ENCODE data around the gene PHYKPL.
"Not testable (repeated sequence)": the region's sequence is repeated elsewhere in the genome, so short reads cannot be mapped to it uniquely, and the experiment has no call there.

The PHYKPL gene

DNA sequence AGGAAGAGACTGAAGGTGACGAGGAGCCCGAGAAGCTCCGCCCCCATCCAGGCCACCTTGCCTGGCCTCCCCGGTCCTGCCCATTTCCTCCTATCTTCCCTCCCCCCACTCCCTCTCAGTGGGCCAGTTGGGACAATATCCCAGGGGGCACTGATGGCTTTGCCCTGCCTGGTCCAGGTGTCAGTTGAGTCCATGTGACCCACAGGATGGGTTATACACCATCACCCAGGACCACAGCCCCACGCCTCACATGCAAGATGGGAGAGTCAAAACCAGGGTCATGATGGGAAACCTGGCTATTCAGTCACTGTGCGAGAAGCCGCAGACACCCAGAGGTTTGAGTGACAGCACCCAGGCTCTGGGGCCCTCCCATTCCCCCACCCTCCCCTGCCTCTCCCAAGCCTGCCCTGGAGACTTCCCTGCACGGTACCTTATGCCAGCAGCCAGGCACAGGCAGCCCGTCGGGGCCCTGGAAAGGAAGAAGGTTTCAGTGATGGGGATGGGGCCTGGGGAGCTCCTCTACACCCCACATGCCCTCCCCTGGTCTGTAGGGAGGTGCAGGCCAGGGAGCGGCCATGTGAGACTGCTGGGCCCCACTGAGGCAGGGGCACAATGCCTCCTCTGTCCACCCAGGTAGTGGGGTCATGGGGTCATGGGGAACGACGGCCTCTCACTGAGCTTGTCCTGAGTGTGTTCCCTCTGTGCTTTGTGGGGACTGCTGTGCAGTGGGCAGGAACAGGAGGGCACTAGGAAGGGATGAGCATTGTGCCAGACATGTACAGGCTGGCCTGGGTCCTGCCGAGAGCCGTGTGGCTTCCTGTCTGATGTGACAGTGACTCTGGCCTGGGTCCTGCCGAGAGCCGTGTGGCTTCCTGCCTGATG is 6.3 kb upstream of the PHYKPL start:
- DNase-seq = no peak

DNA sequence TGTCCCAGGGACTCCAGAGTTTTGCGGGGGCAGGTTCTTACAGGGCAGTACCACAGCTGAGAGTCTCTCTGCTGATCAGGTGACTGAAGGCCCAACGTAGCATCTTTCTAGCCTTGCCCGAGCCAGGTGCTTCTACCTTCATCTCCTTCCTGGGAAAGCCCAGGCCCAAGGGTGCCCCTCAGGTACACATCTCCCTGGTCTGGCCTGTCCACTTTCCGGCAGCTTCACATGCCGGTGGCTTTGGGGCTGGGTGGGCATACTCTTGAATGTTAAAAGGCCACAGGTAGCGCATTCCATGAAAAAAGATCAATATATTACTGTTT is 5.7 kb upstream of the PHYKPL start:
- DNase-seq = no peak

DNA sequence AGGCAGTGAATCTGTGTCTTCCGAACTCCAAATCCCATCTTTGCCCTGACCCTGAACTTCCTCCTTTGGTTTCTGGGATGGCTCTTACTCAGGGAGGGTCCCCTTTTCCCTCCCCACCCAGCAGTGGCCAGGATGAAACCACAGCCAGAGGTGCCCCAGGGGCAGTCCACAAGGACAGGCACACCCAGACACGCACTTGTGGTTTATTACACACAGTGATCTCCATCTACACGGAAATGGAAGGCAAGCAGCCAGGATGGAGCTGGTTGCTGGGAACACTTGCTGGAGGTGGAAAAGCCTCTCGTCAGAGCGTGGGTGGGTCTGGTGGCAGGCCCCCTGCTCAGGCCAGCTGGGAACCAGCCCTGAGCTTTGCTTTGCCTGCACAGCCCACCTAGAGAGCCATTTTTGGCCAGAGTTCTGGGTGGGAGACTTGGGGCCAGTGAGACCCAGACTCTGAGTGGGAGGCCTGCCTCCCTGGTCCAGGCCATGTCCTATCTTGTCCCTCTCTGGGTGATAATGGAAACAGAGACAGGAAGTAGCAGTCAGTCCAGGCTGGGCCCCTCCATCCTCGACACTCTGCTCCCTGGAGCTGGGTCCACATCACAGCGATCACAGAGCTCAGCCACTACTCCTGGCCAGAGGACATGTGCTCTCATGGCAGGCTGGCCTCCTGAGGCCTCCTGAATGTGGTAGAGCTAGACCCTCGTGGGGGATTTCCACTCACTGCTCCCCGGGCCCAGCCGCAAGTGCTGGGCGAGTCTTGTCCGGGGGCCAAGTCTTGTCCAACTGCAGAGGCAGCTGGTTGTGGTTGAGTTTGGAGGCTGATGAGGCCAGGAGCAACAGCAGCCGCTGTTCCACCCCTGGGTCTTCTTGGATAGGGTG is 5.1 kb upstream of the PHYKPL start:
- DNase-seq = peak; percentile 49

DNA sequence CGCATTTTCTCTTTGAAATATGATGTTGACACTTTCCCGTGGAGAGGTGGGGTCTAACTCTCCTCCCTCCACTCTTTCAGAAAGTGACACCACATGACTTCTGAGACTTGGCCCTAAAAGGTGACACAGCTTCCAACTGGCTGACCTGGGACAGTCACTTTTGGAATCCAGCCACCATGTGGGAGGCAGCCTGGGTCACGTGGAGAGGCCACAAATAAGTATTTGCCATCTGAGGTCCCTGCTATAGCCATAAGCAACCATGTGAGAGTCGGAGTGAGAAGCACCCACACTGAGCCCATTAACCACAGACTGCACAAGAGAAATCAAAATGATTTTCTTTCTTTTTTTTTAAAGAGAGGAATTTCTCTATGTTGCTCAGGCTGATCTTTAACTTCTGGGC is 4.1 kb upstream of the PHYKPL start:
- peak; percentile 74 for DNase-seq

- no peak for DNase-seq
Observed at GRCh38 chr5:178236126-178236525, 3.5 kb upstream of the PHYKPL start.

DNA sequence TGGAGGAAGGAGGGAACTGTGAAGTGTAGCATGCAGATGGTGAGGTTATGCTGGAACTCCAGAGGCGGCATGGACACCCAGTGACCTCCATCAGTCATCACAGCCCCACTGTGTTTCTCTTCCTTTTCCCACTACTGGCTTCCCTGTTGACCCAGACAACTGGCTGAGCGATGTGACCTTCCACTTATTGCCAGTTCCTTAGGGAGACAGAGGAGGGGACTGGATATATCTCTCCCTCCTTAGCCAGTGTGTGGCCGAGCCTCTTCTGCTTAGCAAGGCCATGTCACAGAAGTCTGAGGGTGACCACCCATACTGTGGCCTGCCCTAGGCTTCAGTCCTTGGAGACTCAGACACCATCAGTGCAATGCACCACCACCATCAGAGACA is 3.0 kb upstream of the PHYKPL start:
- DNase-seq = peak; percentile 48

- peak; percentile 58 for DNase-seq
Observed at GRCh38 chr5:178234750-178235587, 2.4 kb upstream of the PHYKPL start.

DNA sequence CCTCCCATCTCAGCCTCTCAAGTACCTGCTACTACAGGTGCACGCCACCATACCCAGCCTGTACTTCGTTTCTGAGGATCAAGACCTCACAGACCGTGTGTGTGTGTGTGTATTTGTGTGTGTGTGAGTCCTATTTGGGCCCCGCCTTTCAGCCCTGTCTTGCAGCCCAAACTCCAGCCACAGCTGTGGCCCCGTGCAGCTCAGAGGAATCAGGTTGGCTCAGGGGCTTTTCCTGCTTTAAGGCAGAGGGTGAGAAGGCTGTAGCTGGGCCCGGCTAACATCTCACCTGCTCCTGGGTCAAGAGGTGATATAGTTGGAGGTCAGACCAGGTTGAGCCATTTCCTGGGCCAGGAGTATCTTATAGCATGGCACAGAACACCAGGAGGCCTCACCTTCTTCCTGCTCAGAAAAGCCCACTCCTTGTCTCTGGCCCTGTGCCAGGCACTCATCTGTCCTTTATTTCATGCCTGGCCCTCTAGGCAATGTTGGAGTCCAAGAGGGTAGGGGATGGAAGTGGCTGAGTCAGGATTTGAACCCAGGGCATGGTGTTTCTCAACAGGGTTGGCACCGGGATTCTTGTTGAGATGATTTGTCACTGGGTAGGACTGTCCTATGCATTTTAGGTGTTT is 1.6 kb upstream of the PHYKPL start:
- DNase-seq = no peak

- no peak for DNase-seq
Observed at GRCh38 chr5:178232920-178233429, 373 bp upstream of the PHYKPL start.

- no peak for DNase-seq
Observed at GRCh38 chr5:178231539-178232123, 971 bp downstream of the PHYKPL start.

GRCh38 chr5:178230879-178231538 is 1.6 kb downstream of the PHYKPL start:
- no peak for DNase-seq

DNA sequence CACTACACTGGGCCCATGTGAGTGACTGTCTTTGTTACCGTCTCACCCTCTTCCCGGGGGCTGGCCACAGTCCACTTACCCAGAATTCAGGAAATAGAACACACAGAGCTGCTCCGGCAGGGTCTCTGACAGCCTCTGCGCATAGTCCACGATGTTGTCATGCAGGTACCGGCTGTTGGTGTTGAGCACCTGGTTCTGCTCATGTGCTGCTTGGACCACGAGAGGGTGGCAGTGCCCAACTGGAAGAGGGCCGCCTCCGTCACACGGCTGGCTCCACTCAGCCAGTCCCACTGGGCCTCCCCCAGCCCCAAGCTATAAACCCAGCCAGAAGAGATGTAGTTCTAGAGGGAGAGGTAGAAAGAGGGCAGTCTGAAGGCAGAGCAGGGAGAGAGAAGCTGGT is 2.7 kb downstream of the PHYKPL start:
- no peak for DNase-seq

DNA sequence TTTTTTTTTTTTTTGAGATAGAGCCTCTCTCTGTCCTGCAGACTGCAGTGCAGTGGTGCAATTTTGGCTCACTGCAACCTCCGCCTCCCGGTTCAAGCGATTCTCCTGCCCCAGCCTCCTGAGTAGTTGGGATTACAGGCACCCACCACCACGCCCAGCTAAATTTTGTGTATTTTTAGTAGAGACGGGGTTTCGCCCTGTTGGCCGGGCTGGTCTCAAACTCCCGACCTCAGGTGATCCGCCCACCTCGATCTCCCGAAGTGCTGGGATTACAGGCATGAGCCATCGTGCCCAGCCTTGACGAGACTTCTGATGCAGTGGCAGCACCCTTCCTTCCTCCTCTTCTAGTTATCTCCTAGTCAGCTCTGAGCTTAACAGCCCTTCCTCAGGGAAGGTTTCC is 3.5 kb downstream of the PHYKPL start:
- not testable (repeated sequence) for DNase-seq

DNA sequence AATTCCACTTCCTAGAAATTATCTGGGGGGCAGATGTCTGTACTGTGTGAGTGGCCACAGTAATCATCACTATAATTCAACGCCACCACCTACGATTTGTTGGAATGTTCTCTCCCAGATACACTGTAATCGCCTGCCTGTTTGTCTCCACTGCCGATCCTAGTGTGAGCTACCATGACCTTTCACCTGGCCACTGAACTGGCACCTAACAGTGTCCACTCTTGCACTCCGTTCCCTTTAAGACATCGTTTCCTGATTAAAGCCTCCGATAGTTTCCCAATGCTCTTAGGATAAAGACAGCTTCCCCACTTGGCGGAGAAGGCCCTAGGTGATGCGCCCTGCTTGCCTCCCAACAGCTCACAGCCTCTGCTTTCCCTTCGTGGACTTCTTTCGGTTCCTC is 4.0 kb downstream of the PHYKPL start:
- DNase-seq = no peak

GRCh38 chr5:178227929-178228328 is 4.7 kb downstream of the PHYKPL start:
- no peak for DNase-seq

DNA sequence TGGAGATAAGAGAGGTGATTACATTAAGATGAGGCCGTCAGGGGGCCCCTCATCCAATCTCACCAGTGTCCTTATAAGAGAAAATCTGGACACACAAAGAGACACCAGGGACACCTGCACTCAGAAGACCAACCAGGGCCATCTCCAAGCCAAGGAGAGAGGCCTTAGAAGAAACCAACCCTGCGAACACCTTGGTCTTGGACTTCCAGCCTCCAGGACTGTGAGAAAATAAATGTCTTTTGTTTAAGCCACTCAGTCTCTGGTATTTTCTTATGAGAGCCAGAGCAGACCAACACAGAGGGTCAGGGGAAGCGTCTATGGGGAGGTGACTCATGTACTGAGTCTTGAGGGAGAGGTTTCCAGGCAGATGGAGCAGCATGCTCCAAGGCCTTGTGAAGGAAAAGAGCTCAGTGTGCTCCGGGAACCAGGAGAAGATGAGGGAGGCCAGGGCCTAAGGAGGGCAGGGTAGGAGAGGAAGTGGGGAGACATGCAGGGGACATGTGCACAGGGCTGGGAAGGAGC is 5.4 kb downstream of the PHYKPL start:
- no peak for DNase-seq

DNA sequence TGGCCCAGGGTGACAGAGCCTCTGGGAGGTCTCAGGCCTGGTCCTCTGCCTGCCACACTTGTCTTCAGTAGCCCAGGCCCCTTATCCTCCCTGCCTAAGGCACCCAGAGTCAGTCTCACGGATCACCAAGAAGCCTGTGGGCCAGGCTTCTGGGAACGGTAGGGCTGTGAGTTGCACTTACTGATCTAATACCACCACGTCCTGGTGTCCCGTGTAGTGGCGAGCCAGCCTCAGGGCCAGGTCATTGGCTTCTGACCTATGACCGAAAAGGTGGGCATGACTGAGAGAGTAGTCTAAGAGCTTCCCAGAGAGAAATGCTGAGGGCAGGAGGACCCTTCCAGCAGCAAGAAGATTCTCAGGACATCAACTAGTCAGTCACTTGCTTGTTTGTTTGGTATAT is 7.4 kb downstream of the PHYKPL start:
- no peak for DNase-seq

GRCh38 chr5:178224403-178224802 is 8.2 kb downstream of the PHYKPL start:
- DNase-seq = no peak

- DNase-seq = no peak
Observed at GRCh38 chr5:178223828-178224335, 8.7 kb downstream of the PHYKPL start.

DNA sequence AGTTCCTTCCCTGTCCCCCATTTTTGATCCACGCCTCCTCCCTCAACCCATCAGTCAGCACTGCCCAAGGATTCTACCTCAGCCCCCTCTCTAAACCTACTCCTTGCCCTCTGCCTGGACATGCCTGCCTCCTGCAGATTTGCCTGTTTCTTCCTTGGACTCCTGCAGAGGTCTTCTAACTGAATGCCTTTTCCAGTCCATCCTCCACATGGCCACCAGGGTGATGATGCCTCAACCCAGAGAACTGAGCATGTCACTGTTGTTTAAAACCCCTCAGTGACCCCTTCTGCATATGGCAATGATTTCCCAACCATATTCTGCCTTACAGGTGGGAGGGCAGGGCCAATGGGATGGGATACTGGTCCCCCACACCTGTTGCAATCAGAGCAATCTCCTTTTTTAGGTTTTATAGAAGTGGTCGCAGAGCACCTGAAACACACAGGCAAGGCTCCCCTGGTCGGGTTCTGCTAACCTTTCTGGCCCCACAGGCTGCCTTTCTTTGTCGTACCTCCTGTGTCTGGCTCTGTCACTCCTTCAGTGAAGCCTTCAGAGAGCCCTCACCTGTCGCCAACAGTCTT is 9.3 kb downstream of the PHYKPL start:
- DNase-seq = no peak

DNA sequence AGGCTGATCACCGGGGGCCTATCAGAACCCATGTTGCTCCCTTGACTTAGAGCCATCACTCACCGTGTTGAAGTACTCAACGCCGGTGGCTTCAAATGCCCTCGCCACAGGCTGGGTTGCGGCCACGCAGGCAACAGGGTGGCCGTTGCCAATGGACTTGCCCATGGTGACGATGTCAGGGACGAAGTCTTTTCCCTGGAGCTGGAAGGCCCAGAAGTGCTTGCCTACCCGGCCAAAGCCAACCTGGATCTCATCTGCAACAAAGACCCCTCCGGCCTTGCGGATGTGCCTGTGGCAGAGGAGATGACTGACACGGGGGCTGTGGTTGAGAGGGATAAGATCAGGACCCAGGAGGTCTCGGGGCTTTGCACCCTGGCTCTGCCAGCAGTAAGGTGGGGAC is 10.3 kb downstream of the PHYKPL start:
- no peak for DNase-seq

Data from inflammatory macrophage treated with lipopolysaccharide for 4 hours (primary cell).